HG03066 (cell line): ENCODE data around the gene PCDHB3.
"Not testable (repeated sequence)": the region's sequence is repeated elsewhere in the genome, so short reads cannot be mapped to it uniquely, and the experiment has no call there.

Experiments used
- ATAC-seq: cut with Tn5 transposase; IDR thresholded peaks from one replicate; pipeline ENCODE4 v1.9.1; 2021; ENCODE audit warnings: low read depth; ENCODE audit not compliant: unreplicated experiment

Gene PCDHB3

DNA sequence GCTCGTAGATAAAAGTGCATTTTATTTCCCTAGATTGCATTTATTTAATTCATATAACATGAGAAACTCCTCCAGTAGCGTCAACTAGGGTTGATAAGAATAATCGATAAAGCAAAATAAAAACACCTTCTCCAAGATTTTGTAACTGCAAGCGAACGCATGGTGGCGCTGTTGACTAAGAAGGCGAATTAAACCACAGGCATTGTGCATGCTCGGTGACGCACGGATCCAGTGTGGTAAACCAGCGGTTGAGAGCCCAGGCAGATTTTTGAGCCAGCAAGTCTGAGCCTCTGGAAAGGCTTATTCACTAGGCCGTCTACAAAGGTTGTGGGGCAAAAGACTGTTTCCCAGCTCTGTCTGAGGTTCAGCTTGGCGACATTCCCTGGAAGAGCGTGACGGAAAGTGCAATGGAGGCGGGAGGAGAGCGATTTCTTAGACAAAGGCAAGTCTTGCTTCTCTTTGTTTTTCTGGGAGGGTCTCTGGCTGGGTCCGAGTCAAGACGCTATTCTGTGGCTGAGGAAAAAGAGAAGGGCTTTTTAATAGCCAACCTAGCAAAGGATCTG, at the start of gene PCDHB3:
Gene PCDHB3 (plus strand): TSS at position 231 of the 563 bp plus-strand sequence. CDS start 177 bp downstream, at position 408.
- ATAC-seq: no peak

- ATAC-seq: no peak
Measured at GRCh38 chr5:141050622-141051520, 49.4 kb upstream of the PCDHB3 start, which contains the start of gene PCDHB1. TSS of gene PCDHB1 (plus strand) at chr5:141051374. CDS start at chr5:141051471, 97 bp downstream.

DNA sequence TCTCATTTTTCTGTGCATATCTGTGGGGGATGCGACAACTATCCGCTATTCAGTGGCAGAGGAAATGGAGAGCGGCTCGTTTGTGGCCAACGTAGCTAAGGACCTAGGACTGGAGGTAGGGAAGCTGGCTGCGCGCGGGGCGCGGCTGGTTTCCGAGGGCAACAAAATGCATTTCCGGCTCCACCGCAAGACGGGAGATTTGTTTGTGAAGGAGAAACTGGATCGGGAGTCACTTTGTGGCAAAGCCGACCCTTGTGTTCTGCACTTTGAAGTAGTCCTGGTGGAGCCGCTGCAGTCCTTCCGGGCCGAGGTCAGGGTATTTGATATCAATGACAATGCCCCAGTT, 48.8 kb upstream of the PCDHB3 start:
- no peak for ATAC-seq

DNA sequence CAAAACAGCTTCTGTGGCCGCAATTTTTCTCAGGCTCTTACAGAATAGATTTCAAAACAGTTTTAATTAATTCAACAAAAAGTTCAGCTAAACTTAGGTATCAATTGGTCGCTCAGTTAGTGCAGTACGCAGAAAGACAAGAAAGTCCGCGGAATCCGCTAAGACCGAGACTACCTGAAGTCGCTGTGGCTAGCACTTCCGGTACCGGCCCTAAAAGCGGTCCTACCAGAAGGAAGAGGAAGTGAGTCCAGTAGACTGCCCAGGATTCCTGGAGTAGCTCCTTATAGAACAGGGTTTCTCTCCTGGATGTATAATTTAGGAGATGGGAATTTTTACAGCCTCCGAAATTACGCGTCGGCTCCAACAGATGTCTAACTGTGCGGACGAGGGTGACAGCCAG, 22.4 kb upstream of the PCDHB3 start:
- ATAC-seq: no peak

DNA sequence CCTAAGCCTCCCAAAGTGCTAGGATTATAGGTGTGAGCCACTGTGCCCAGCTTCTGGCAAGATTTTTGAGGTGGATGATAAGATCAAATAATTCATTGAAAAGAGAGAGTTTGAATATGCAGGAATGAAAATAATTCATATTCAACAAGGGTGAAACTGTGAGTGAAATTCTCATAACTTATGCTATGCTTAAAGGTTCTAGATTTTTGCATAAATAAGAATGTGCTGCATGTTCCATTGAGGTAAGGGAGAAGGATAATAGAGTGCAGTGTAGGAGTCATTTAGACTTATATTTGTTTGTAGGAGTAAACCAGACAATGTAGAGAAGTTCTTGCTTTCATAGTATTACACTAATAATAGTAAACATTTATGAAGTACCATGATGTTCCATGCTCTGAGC, 18.0 kb upstream of the PCDHB3 start:
- ATAC-seq: no peak

DNA sequence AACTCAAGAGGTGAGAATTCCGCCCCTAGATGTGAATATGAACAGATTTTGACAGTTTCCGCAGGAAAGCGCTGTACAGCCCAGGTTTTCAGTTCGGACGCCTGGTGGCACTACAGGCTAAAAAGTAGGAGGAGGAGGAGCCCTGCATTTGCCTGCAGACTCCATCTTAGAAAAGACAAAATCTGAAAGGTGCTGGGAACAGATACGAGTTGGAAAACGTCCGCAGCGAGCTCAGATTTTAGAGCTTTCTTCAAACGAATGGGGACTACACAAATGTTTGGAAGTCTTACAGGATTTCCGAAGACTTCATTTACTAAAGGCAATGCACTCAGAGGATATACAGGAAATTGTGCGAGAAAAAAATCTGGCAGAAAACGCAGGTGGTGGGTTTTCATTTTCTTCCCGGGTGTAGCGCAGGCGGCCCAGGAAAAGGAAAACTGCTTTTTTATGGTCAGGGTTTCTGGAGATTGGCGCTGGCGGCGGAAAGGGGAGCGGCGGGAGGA, 15.7 kb upstream of the PCDHB3 start:
- no peak for ATAC-seq

DNA sequence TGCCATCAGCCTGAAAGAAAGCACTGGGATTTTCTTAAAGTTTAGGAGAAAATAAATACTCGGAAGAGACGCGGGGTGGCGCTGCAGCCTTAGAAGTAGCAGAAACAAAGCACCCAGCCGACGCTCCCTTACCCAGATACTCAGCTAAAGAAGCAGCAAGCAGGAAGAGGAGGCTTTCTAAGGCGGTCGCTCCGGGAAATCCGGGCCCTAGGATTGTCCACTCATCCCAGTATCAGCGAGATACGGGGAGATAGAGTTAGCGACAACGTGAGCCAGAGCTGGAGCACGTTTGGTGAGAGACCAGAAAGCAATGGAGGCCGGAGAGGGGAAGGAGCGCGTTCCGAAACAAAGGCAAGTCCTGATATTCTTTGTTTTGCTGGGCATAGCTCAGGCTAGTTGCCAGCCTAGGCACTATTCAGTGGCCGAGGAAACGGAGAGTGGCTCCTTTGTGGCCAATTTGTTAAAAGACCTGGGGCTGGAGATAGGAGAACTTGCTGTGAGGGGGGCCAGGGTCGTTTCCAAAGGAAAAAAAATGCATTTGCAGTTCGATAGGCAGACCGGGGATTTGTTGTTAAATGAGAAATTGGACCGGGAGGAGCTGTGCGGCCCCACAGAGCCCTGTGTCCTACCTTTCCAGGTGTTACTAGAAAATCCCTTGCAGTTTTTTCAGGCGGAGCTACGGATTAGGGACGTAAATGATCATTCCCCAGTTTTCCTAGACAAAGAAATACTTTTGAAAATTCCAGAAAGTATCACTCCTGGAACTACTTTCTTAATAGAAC, 5.6 kb upstream of the PCDHB3 start, which contains the start of gene PCDHB2:
Gene PCDHB2 (plus strand): TSS at position 135 of the 782 bp plus-strand sequence. CDS start 176 bp downstream, at position 311.
- ATAC-seq: no peak

- no peak for ATAC-seq
Measured at GRCh38 chr5:141095263-141095641, 5.0 kb upstream of the PCDHB3 start.

GRCh38 chr5:141096181-141096580, 4.1 kb upstream of the PCDHB3 start:
- not testable (repeated sequence) for ATAC-seq

DNA sequence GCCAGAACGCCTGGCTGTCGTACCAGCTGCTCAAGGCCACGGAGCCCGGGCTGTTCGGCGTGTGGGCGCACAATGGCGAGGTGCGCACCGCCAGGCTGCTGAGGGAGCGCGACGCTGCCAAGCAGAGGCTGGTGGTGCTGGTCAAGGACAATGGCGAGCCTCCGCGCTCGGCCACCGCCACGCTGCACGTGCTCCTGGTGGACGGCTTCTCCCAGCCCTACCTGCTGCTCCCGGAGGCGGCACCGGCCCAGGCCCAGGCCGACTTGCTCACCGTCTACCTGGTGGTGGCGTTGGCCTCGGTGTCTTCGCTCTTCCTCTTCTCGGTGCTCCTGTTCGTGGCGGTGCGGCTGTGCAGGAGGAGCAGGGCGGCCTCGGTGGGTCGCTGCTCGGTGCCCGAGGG, 3.7 kb upstream of the PCDHB3 start:
- ATAC-seq: not testable (repeated sequence)

- ATAC-seq: no peak
Measured at GRCh38 chr5:141101059-141101458, 786 bp downstream of the PCDHB3 start.

DNA sequence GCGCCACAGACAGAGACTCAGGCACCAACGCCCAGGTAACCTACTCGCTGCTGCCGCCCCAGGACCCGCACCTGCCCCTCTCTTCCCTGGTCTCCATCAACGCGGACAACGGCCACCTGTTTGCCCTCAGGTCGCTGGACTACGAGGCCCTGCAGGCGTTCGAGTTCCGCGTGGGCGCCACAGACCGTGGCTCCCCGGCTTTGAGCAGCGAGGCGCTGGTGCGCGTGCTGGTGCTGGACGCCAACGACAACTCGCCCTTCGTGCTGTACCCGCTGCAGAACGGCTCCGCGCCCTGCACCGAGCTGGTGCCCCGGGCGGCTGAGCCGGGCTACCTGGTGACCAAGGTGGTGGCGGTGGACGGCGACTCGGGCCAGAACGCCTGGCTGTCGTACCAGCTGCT, 1.8 kb downstream of the PCDHB3 start:
- not testable (repeated sequence) for ATAC-seq

DNA sequence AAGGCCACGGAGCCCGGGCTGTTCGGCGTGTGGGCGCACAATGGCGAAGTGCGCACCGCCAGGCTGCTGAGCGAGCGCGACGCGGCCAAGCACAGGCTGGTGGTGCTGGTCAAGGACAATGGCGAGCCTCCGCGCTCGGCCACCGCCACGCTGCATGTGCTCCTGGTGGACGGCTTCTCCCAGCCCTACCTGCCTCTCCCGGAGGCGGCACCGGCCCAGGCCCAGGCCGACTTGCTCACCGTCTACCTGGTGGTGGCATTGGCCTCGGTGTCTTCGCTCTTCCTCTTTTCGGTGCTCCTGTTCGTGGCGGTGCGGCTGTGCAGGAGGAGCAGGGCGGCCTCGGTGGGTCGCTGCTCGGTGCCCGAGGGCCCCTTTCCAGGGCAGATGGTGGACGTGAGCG, 2.2 kb downstream of the PCDHB3 start:
- ATAC-seq: not testable (repeated sequence)

GRCh38 chr5:141105350-141105749, 5.1 kb downstream of the PCDHB3 start:
- ATAC-seq: no peak

- ATAC-seq: no peak
Measured at GRCh38 chr5:141119250-141119649, 19.0 kb downstream of the PCDHB3 start.

DNA sequence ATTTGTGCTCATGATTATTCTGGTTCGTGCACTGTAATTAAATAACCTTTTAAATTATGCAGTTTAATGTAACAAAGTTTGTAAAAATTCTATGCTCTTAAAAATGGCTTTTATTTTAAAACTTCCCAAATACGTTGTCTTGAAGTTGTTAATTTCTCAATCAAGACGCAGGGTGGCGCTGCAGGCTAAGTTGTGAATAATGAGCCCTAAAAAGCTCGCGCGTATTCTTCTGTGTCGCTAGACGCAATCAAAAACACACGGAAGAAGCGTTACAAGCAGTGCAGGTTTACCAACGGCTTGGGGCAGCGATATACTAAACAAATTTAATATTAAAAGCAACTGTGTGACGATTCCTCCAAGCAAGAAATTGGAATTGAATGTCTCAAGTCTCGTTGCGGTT, 21.3 kb downstream of the PCDHB3 start, which contains the start of gene PCDHB4:
Gene PCDHB4 (plus strand): TSS at position 256 of the 400 bp plus-strand sequence. CDS start 181 bp downstream, outside the sequence.
- no peak for ATAC-seq

- no peak for ATAC-seq
Measured at GRCh38 chr5:141121985-141122384, 21.7 kb downstream of the PCDHB3 start.

GRCh38 chr5:141123396-141124135, 23.3 kb downstream of the PCDHB3 start:
- ATAC-seq: not testable (repeated sequence)

DNA sequence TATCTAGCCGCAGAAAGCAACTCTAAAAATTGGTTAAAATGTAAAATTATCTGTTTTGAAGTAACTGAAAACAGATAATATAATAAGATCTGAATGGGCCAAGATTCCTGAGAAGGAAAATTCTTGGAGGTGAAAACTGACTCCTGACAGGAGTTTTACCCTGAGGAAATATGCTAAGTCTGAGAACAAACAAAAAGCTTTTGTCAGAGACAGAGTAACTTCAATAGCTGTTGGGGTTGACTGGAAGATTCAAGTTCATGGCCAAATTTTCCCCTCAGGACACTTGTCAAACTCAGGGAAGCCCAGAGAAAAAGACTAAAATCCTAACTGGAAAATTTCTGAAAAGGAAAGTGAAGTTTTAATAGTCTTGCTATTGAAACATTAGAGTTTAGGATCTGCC, 27.0 kb downstream of the PCDHB3 start:
- no peak for ATAC-seq
